Glutamatergic neuron (in vitro differentiated cells): Measurements from ENCODE around the gene FBLN1. TPM values are rescaled to one million over a fixed set of nuclear protein-coding genes. Genes with fewer than 3 reads are reported as not detected.

Experiments used
- DNase-seq: peaks from one replicate; pipeline ENCODE4 v3.0.0; 2022
- H3K27ac Mint-ChIP-seq: one replicate; pipeline ENCODE4 v1.8.0; 2020; ENCODE audit warnings: mild to moderate bottlenecking, mixed read lengths, inconsistent platforms; ENCODE audit not compliant: unreplicated experiment
- H3K27me3 Mint-ChIP-seq: one replicate; pipeline ENCODE4 v1.8.0; 2020; ENCODE audit warnings: mild to moderate bottlenecking, moderate library complexity, mixed read lengths, inconsistent platforms; ENCODE audit not compliant: unreplicated experiment
- H3K36me3 Mint-ChIP-seq: one replicate; pipeline ENCODE4 v1.8.0; 2020; ENCODE audit warnings: mild to moderate bottlenecking, mixed read lengths, inconsistent platforms; ENCODE audit not compliant: unreplicated experiment
- H3K4me1 Mint-ChIP-seq: one replicate; pipeline ENCODE4 v1.8.0; 2020; ENCODE audit warnings: mild to moderate bottlenecking, low read depth, mixed read lengths, inconsistent platforms; ENCODE audit not compliant: unreplicated experiment
- H3K4me3 Mint-ChIP-seq: one replicate; pipeline ENCODE4 v1.8.0; 2020; ENCODE audit warnings: mild to moderate bottlenecking, mixed read lengths, inconsistent platforms; ENCODE audit not compliant: unreplicated experiment
- H3K9me3 Mint-ChIP-seq: one replicate; pipeline ENCODE4 v1.8.0; 2020; ENCODE audit warnings: mild to moderate bottlenecking, moderate library complexity, mixed read lengths, inconsistent platforms; ENCODE audit not compliant: unreplicated experiment
- total RNA-seq: library from RNA; stranded (reverse); fragmentation: NEBNext Ultra II Directional; extraction: Animal tissue kit (Norgen Biotek cat#: 25700); gene quantifications from one replicate; pipeline ENCODE4 v1.2.1, GENCODE V29; 2021; ENCODE audit not compliant: unreplicated experiment
- TF ChIP-seq, protein P1 (sequence below): fragments of 200-600 bp; sonication (generic); IDR thresholded peaks from one replicate; pipeline ENCODE4 v1.5.0; 2021; ENCODE audit not compliant: partially characterized antibody, unreplicated experiment

FBLN1 gene
- total RNA-seq, 1 donor from 2014 or later = 184 TPM

DNA sequence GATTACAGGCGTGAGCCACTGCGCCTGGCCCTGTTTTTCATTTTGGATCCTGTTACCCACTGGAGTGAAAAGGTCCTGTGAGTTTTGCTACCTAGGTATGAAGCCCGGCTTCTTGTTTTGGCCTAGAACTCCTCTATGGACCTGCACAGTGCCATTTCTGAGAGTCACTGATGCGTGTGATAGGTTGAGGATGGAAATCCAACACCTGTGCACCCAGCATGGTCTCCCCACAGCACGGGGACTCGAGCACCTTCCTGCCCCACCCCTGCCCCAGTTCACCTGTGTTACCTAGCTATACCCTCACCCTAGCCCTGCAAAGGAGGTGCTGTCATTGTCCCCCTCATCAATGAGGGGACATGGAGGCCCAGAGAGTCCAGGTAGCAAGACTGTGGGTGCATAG lies 5.1 kb downstream of the FBLN1 start:
- Mint-ChIP-seq H3K27ac (no peak overlapping the region), H3K4me1 (peaks cover 48% of the 10 kb centered on the region)

DNA sequence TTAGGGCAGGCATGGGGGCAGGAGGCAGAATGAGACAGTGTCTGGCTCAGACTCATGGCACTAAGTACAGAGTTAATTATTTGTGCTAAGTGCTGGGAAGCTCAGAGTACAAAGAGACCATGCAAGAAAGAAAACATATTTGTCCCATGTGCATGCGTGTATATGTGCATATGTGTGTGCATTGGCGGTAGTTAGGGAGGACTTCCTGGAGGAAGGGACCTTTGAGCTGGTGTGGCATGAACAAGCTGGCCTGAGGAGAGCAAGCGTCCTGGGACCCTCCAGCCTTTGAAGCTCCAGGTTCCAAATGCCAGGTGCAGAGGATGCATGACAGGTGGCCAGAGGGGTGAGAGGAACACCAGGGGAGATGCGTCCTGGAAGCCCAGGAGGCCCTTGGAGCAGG lies 6.1 kb downstream of the FBLN1 start:
- no peak for DNase-seq
- peaks cover 4% of the 10 kb centered on the region for H3K9me3 Mint-ChIP-seq
- H3K36me3 Mint-ChIP-seq = no peaks in the 10 kb centered on the region
- H3K4me1 Mint-ChIP-seq = peaks cover 49% of the 10 kb centered on the region
- H3K27ac Mint-ChIP-seq = peak overlapping the region; percentile 28
- peaks cover 3% of the 10 kb centered on the region for H3K27me3 Mint-ChIP-seq
- peak overlapping the region; percentile 52 for H3K4me3 Mint-ChIP-seq
- TF ChIP-seq, protein P1, sequence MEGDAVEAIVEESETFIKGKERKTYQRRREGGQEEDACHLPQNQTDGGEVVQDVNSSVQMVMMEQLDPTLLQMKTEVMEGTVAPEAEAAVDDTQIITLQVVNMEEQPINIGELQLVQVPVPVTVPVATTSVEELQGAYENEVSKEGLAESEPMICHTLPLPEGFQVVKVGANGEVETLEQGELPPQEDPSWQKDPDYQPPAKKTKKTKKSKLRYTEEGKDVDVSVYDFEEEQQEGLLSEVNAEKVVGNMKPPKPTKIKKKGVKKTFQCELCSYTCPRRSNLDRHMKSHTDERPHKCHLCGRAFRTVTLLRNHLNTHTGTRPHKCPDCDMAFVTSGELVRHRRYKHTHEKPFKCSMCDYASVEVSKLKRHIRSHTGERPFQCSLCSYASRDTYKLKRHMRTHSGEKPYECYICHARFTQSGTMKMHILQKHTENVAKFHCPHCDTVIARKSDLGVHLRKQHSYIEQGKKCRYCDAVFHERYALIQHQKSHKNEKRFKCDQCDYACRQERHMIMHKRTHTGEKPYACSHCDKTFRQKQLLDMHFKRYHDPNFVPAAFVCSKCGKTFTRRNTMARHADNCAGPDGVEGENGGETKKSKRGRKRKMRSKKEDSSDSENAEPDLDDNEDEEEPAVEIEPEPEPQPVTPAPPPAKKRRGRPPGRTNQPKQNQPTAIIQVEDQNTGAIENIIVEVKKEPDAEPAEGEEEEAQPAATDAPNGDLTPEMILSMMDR = no peak

More for the DNA sequence above, 5.1 kb downstream of the FBLN1 start:
- TF ChIP-seq, protein P1 = no peak
- peaks cover 4% of the 10 kb centered on the region for H3K9me3 Mint-ChIP-seq
- no peak for DNase-seq
- no peak overlapping the region for H3K4me3 Mint-ChIP-seq
- H3K27me3 Mint-ChIP-seq = peaks cover 3% of the 10 kb centered on the region
- H3K36me3 Mint-ChIP-seq = no peaks in the 10 kb centered on the region

DNA sequence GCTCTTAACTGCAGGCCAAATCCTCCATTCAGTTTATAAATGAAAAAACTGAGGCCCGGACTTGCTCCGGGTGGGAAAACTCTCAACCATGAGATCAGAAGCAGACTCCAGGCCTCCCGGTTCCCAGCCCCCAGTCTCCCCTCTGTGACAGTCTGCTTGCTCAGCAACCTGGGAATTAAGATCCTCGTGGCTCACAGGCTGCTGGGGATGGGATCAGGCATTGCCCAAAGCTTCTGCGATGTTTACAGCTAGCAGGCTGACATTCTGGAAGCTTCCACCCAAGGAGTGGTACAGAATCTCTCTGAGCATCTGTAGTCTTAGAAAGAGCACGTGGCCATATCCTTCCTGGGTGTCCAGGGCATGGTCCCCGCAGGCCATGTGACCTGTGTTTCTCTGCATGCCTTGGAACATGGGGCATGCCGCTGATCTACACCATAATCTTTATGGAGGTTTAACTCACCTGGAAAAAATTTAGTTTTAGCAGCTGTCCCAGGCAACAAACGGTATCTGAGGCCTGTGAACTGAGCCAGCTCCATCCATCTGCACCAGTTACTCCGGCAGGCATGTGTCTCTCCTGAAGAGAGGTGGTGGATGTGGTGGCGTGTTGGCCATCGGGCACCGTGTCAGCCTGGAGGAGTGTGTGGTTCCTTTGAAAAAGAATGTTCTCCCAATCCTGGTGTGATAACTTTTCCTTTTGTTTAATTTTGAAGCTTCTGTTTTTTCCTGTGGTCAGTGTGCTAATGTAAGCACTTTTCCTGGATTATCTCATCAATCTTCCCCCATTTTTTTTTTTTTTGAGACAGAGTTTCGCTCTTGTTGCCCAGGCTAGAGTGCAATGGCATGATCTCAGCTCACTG lies 7.9 kb downstream of the FBLN1 start:
- peaks cover 4% of the 10 kb centered on the region for H3K9me3 Mint-ChIP-seq
- H3K27me3 Mint-ChIP-seq = peaks cover 5% of the 10 kb centered on the region
- H3K4me1 Mint-ChIP-seq = peaks cover 49% of the 10 kb centered on the region
- peak overlapping the region; percentile 64 for H3K27ac Mint-ChIP-seq
- H3K4me3 Mint-ChIP-seq = peak overlapping the region; percentile 39
- no peaks in the 10 kb centered on the region for H3K36me3 Mint-ChIP-seq
- TF ChIP-seq, protein P1 = no peak
- DNase-seq = no peak

DNA sequence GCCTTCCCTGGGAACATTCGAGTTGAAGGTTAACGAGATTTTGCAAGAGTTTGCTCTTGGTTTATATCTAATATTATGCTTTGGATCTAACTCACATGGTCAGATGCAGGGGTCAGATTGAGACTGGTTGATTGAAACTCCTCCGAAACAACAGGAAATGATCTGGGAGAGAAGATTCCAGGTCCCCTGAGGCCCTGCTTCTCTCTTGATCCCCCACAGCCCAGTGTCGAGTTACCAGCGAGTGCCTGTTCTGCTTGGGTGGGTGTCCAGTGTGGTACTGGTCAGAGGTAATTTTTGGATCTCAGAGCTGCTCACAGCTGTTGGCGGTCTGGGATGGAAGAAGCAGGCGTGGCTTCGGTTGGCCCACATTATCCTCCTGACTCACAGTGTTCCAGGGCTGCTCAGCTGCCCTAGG lies 9.2 kb downstream of the FBLN1 start:
- peaks cover 52% of the 10 kb centered on the region for H3K4me1 Mint-ChIP-seq
- TF ChIP-seq, protein P1 = no peak
- peak; percentile 39 for DNase-seq
- peaks cover 4% of the 10 kb centered on the region for H3K9me3 Mint-ChIP-seq
- peak overlapping the region; percentile 82 for H3K27ac Mint-ChIP-seq
- peaks cover 10% of the 10 kb centered on the region for H3K27me3 Mint-ChIP-seq
- no peaks in the 10 kb centered on the region for H3K36me3 Mint-ChIP-seq
- peak overlapping the region; percentile 67 for H3K4me3 Mint-ChIP-seq

DNA sequence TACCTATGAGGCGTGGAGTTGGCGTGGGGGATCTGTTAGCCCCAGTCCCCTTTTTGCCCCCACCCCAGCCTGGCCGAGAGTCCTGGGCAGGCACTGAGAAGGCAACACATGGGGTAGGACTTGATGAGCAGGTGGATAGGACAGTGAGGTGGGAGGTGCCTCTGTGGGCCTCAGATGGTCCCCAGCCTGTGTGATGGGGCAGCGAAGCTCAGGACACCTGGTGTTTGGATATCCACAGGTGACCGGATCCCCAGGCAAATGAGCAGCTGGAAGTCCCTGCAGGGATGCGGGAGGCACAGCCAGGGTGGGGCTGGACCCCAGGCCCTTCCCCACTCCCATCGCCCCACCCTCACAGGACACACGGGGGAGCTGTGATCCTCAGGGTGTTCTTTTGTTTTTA lies 9.7 kb downstream of the FBLN1 start:
- Mint-ChIP-seq H3K4me3 (peak overlapping the region; percentile 67), H3K36me3 (no peaks in the 10 kb centered on the region), H3K9me3 (peaks cover 4% of the 10 kb centered on the region), H3K4me1 (peaks cover 52% of the 10 kb centered on the region), H3K27ac (peak overlapping the region; percentile 82), H3K27me3 (peaks cover 10% of the 10 kb centered on the region)
- TF ChIP-seq, protein P1 = no peak
- DNase-seq = no peak
